GM12891 (cell line): ENCODE results near the gene ZC3H11A.

Experiments
- POLR2A ChIP-seq: IDR thresholded peaks from 2 replicates; pipeline ENCODE4 v1.6.1; 2011; ENCODE audit warnings: low read depth, low read length, control low read depth
- POLR2AphosphoS5 ChIP-seq: IDR thresholded peaks from 2 replicates; pipeline ENCODE4 v1.6.1; 2011; ENCODE audit warnings: low read depth, low read length, control low read depth
- SPI1 ChIP-seq: IDR thresholded peaks from 2 replicates; pipeline ENCODE4 v1.6.1; 2011; ENCODE audit warnings: low read depth, low read length, control low read depth

DNA sequence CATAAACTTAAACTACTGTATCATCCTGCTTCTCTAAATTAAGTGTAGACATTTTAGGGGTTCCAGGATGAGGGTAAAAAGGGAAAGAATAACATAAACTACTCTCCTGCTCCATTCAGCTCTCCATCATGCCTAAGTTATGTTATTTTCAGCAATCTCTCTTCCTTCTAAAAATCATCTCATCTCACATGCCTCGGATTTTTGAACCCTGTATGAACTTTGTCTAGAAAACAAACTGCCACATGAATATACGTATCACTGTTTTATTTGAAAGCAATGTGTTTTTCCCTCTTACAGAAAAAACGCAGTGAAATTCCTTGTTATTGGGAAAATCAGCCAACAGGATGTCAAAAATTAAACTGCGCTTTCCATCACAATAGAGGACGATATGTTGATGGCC lies 32.6 kb downstream of the ZC3H11A start:
- TF ChIP-seq POLR2A, result no peak
- TF ChIP-seq SPI1, result no peak
- TF ChIP-seq POLR2AphosphoS5, result no peak
